K562 (cell line): ENCODE results near the gene NMNAT2. TPM values are rescaled to one million over a fixed set of nuclear protein-coding genes. Genes with fewer than 3 reads are reported as not detected.

Experiments
- ATAC-seq: fragments of 200-7000 bp; cut with Tn5 transposase; 3 replicates; pipeline ENCODE4 v1.9.1; 2020; ENCODE audit warnings: moderate library complexity
- BruUV-seq: library from RNA; stranded (reverse); fragments of 400-500 nt; replicated peaks from 2 replicates; lab custom pipeline; 2021; lab: Mats Ljungman, UMichigan
- CTCF ChIA-PET: fragments of 300-600 bp; formaldehyde crosslinking; extraction: SDS; loops from one replicate; lab custom pipeline; 2021; ENCODE audit warnings: low intra/inter-chr PET ratio; lab: Yijun Ruan, JAX
- POLR2A ChIA-PET: fragments of 300-600, 350-650 bp; sonication (Branson Sonifier 250); formaldehyde crosslinking; extraction: SDS; loops from one replicate; lab custom pipeline; 2021; ENCODE audit warnings: antibody characterized with exemption, inconsistent platforms; lab: Yijun Ruan, JAX
- DNase-seq, 4 experiments: peaks; one replicate each; pipeline versions ENCODE4 v3.0.0 to v3.0.0-alpha.2; 2011 to 2018; ENCODE audit warnings: low spot score in 3 of 4, mixed read lengths in 3 of 4; ENCODE audit errors: extremely low read depth in 1 of 4
- FAIRE-seq: peaks from 2 replicates; lab custom pipeline; 2011; peaks lifted over from hg19 to GRCh38; lab: Jason Lieb, UNC
- H2AFZ ChIP-seq: 2 replicates; pipeline ENCODE4 v1.6.0; 2011; ENCODE audit warnings: low read depth, low read length, control low read depth, inconsistent platforms
- H3K27ac ChIP-seq: fragments of 200-600 bp; 3 replicates; pipeline ENCODE4 v1.8.0; 2011; ENCODE audit warnings: low read depth, mild to moderate bottlenecking, control low read depth, inconsistent platforms, low read length, moderate library complexity, mixed read lengths; ENCODE audit errors: extremely low read depth
- H3K27me3 ChIP-seq, 2 experiments: fragments of 300-600 bp in 1 of 2; 2 replicates in 1 of 2; 3 replicates in 1 of 2; pipeline versions ENCODE4 v1.6.0 to v1.8.0; 2011; ENCODE audit warnings: inconsistent platforms in 2 of 2, low read length in 2 of 2, mild to moderate bottlenecking in 1 of 2, mixed read lengths in 1 of 2, moderate library complexity in 1 of 2; ENCODE audit not compliant: control insufficient read depth in 2 of 2, insufficient read depth in 2 of 2
- H3K36me3 ChIP-seq: fragments of 300-600 bp; 3 replicates; pipeline ENCODE4 v1.8.0; 2011; ENCODE audit warnings: mild to moderate bottlenecking, low read length, inconsistent platforms; ENCODE audit not compliant: control insufficient read depth, insufficient read depth
- H3K4me1 ChIP-seq, 2 experiments: fragments of 200-600 bp in 1 of 2; replicated peaks in 1 of 2; 2 replicates in 1 of 2; 3 replicates in 1 of 2; pipeline versions ENCODE4 v1.5.1 to v1.8.0; 2011; ENCODE audit warnings: inconsistent platforms in 2 of 2, low read length in 2 of 2, mild to moderate bottlenecking in 1 of 2, mixed read lengths in 1 of 2, moderate library complexity in 1 of 2; ENCODE audit not compliant: control insufficient read depth in 2 of 2, insufficient read depth in 2 of 2
- H3K4me2 ChIP-seq: 2 replicates; pipeline ENCODE4 v1.6.1; 2011; ENCODE audit warnings: low read length, control low read depth, inconsistent platforms, mixed read lengths; ENCODE audit not compliant: insufficient read depth
- H3K4me3 ChIP-seq: fragments of 200-600 bp; sonication (generic), shearing (Covaris generic); 2 replicates; pipeline ENCODE4 v1.5.1; 2016; ENCODE audit warnings: control low read depth, inconsistent platforms
- H3K79me2 ChIP-seq: fragments of 200-600 bp; 3 replicates; pipeline ENCODE4 v1.8.0; 2011; ENCODE audit warnings: low read length, inconsistent platforms; ENCODE audit not compliant: control insufficient read depth, insufficient read depth
- H3K9ac ChIP-seq, 2 experiments: 2 replicates each; pipeline versions ENCODE4 v1.6.0 to v1.6.1; 2011; ENCODE audit warnings: low read depth in 2 of 2, low read length in 2 of 2, control low read depth in 1 of 2, inconsistent platforms in 1 of 2, mild to moderate bottlenecking in 1 of 2, mixed read lengths in 1 of 2; ENCODE audit not compliant: insufficient read depth in 1 of 2
- H3K9me1 ChIP-seq: one replicate; pipeline ENCODE4 v1.6.0; 2011; ENCODE audit warnings: inconsistent platforms, mild to moderate bottlenecking, low read length, moderate library complexity; ENCODE audit not compliant: control insufficient read depth, insufficient read depth
- H3K9me3 ChIP-seq: replicated peaks from 2 replicates; pipeline ENCODE4 v1.5.1; 2011; ENCODE audit warnings: low read depth, low read length, inconsistent platforms; ENCODE audit not compliant: control insufficient read depth, insufficient read depth
- H4K20me1 ChIP-seq: replicated peaks from 2 replicates; pipeline ENCODE4 v1.6.1; 2011; ENCODE audit warnings: low read length, inconsistent platforms, mixed read lengths; ENCODE audit not compliant: control insufficient read depth, insufficient read depth
- AFF1 ChIP-seq, 2 experiments: fragments of 450-650 bp; IDR thresholded peaks; 2 replicates each; pipeline ENCODE4 v1.6.1; 2018; ENCODE audit warnings: mild to moderate bottlenecking in 2 of 2, low read depth in 1 of 2; ENCODE audit not compliant: partially characterized antibody in 2 of 2
- E2F6 ChIP-seq, 2 experiments: IDR thresholded peaks; 2 replicates each; pipeline ENCODE4 v1.6.1; 2011; ENCODE audit warnings: borderline replicate concordance in 1 of 2, control low read depth in 1 of 2, low read depth in 1 of 2, low read length in 1 of 2, mild to moderate bottlenecking in 1 of 2, mixed read lengths in 1 of 2, moderate library complexity in 1 of 2; ENCODE audit not compliant: insufficient read depth in 1 of 2, insufficient read length in 1 of 2, poor library complexity in 1 of 2, severe bottlenecking in 1 of 2; ENCODE audit errors: extremely low read depth in 1 of 2
- EGR1 ChIP-seq: fragments of 450-650 bp; conservative IDR thresholded peaks from 2 replicates; pipeline ENCODE4 v1.6.1; 2017; ENCODE audit warnings: mild to moderate bottlenecking
- POLR3A ChIP-seq: IDR thresholded peaks from 2 replicates; pipeline ENCODE4 v1.6.1; 2011; ENCODE audit warnings: borderline replicate concordance, mild to moderate bottlenecking, moderate library complexity; ENCODE audit not compliant: insufficient read length, insufficient read depth; ENCODE audit errors: extremely low read depth
- SIN3A ChIP-seq, 2 experiments: fragments of 150-350 bp in 1 of 2; IDR thresholded peaks; 2 replicates each; pipeline ENCODE4 v1.6.1; 2011 to 2016; ENCODE audit warnings: borderline replicate concordance in 2 of 2, low read depth in 2 of 2, low read length in 2 of 2, mild to moderate bottlenecking in 2 of 2, moderate library complexity in 2 of 2; ENCODE audit not compliant: control insufficient read depth in 1 of 2
- STAG1 ChIP-seq: sonication (generic); formaldehyde crosslinking; IDR thresholded peaks from 2 replicates; pipeline ENCODE4 v1.5.0; 2020; ENCODE audit warnings: missing genetic modification reagents, borderline replicate concordance
- ZNF124 ChIP-seq: sonication (generic); formaldehyde crosslinking; IDR thresholded peaks from 2 replicates; pipeline ENCODE4 v1.8.1; 2022; ENCODE audit warnings: missing genetic modification reagents
- ZSCAN32 ChIP-seq: fragments of 450-650 bp; formaldehyde crosslinking; IDR thresholded peaks from 2 replicates; pipeline ENCODE4 v1.4.0; 2020; ENCODE audit warnings: mild to moderate bottlenecking, moderate library complexity
- WGBS: fragments of 100-300 bp; shearing (Covaris generic); methylation state at CpG from one replicate; pipeline ENCODE4 v1.1.6; 2016; ENCODE audit warnings: low coverage, mixed read lengths; ENCODE audit not compliant: insufficient coverage; ENCODE audit errors: missing lambda C conversion rate; 5-methylcytosine and 5-hydroxymethylcytosine counted together
- in situ Hi-C: fragments of 300-500 bp; cut with MboI; formaldehyde crosslinking; loops from 4 replicates; pipeline ENCODE4 v1.15.0; 2018; ENCODE audit warnings: inconsistent platforms, mixed read lengths
- intact Hi-C: fragments of 100-400 bp; cut with micrococcal nuclease; formaldehyde crosslinking; loops from 2 replicates; pipeline ENCODE4 v1.14.2; 2022
- polyA plus RNA-seq, 8 experiments: library from polyadenylated mRNA; depleted of rRNA in 4 of 8; stranded (reverse) in 5 of 8; unstranded in 3 of 8; fragments of >200 nt; fragmentation: Nextera tagmentation in 2 of 8; fragmentation: Illumina TruSeq in 1 of 8; extraction: Ambion mirVana in 2 of 8; extraction: Trizol in 1 of 8; gene quantifications; 2 replicates each; pipeline versions ENCODE4 v1.2.1 to v1.2.3, GENCODE V29; 2011 to 2014; ENCODE audit warnings: inconsistent platforms in 1 of 8, missing spikeins in 1 of 8
- total RNA-seq, 7 experiments: library from RNA; depleted of rRNA in 6 of 7; stranded (reverse); fragments of >200 nt in 6 of 7; fragmentation: Illumina TruSeq in 2 of 7; extraction: Trizol in 2 of 7; gene quantifications; 2 replicates each; pipeline versions ENCODE4 v1.2.1 to v1.2.3, GENCODE V29; 2011 to 2021; ENCODE audit warnings: low replicate concordance in 1 of 7

NMNAT2 gene
- total and polyA plus RNA-seq, 9 of the 15 experiments (the other 6 are each of a cell fraction or from before 2014, with no cell fraction given): not detected

GRCh38 chr1:183418696-183419095 is 516 bp upstream of the NMNAT2 start (continued):
- TF ChIP-seq POLR3A (no peak), ZNF124 (CRISPR knock-in tag) (no peak), STAG1 (CRISPR knock-in tag) (no peak), ZSCAN32 (CRISPR knock-in tag) (no peak)

DNA sequence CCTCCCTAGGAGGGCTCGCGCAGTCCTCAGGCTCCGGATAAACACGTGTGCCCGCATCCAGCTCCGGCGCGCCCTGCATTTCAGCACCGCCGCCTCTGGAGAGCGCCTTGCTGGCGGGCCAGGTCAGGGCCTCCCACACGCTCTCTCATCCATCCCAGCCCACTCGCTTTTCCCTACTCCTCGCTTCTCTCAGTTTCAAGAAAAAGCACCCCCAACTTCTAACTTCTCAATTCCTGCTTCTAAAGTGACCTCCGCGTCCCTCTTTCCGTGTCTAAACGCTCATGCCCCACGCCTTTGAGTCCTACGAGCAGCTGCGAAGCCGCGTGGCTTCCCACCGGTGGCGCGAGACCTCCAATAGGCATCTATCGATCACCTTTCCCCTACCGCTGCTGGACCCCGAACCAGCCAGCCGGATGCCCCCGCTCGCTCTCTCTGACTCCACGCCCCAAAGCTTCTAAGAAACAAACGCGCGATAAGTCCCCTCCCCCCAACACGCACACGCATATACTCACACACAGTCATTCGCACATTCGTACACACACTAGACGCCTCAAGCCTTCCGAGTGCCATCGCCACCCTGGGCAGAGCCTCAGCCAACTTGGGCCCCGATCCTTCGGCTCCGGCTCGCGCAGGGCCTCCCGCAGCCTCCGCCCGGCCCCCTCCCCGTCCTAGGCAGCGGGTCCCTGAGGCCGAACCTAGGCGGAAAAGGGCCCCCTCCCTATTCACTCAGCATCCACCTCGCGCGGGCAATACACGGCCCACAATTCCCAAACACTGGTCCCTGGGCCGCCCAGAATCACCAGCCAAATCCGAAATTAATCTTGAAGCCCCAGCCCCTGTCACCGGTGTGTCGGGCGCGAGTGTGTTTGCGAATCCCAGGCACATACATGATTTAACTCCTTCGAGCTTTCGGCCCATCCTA is 1.1 kb downstream of the NMNAT2 start:
- H3K79me2 ChIP-seq: no peaks in the 10 kb centered on the region
- no peak overlapping the region for H2AFZ ChIP-seq
- DNase-seq (peak in 3 of 4 experiments; percentile 19 to 28 (median 21)), FAIRE-seq (no peak), ATAC-seq (peak; percentile 81)
- no peak overlapping the region for H3K4me3 ChIP-seq
- peaks cover 0 to 13% of the 10 kb centered on the region in 2 experiments; a peak in 1 of 5 replicates for H3K4me1 ChIP-seq
- POLR2A ChIA-PET: interaction anchor here (1.0 kb wide), 1 partner anchor 14 kb away, joined by 3 read pairs; no protein-coding TSS in a partner anchor
- no peak overlapping the region for H3K9ac ChIP-seq
- in situ Hi-C loops (no loop called here), intact Hi-C loops (no loop called here)
- no peaks in the 10 kb centered on the region; the same call in 2 of the 3 replicates for H3K36me3 ChIP-seq
- no peaks in the 10 kb centered on the region for H4K20me1 ChIP-seq
- H3K9me1 ChIP-seq: no peaks in the 10 kb centered on the region
- H3K4me2 ChIP-seq: no peak overlapping the region
- H3K27ac ChIP-seq: no peak overlapping the region
- H3K27me3 ChIP-seq: peaks cover 28 to 32% of the 10 kb centered on the region in 2 experiments
- H3K9me3 ChIP-seq: no peaks in the 10 kb centered on the region
- 39% methylated on average over 57 of the region's 69 CpGs for WGBS
- no TSS peak for BruUV-seq
- CTCF ChIA-PET: no interaction called here
- TF ChIP-seq E2F6 (IDR thresholded peaks at IDR 0.05; ENCODE audit: borderline replicate concordance in 1 of 2, extremely low read depth in 1 of 2, insufficient read depth in 1 of 2, insufficient read length in 1 of 2, low read depth in 1 of 2, low read length in 1 of 2, poor library complexity in 1 of 2, severe bottlenecking in 1 of 2) (peak in 1 of 2 experiments; percentile 11), AFF1 (IDR thresholded peaks at IDR 0.05; ENCODE audit: low read depth in 1 of 2, partially characterized antibody in 2 of 2) (no peak), EGR1 (peak; percentile 30; the same call in 1 of the 2 replicates), SIN3A (IDR thresholded peaks at IDR 0.05; ENCODE audit: borderline replicate concordance in 2 of 2, control insufficient read depth in 1 of 2, low read depth in 2 of 2, low read length in 2 of 2) (peak in 1 of 2 experiments; percentile 58; a peak in 1 of 4 replicates)
